ENCODE results near the gene ATP6V0E2.

DNA sequence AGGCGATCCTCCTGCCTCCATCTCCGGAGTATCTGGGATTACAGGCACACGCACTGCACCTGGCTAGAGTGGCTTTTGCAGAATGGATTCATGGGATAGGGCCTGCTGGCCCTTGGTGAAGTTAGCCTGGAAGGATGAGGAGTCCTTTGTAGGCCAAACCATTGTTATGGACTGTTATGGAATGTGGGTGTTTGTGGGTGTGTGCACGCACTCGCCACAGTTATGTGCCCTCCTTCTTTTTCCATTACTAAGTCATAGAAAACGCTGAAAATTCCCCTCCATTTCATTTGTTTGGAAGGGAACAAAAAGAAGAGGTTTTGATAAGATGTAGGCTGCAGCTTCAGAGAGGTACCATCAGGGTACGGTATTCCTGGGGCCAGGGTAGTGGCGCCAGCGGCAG is 20.6 kb upstream of the ATP6V0E2 start:
- TF ChIP-seq GATA2 (IDR thresholded peaks at IDR 0.05; ENCODE audit: low read depth, low read length) (no peak), GATA3 (IDR thresholded peaks at IDR 0.05; ENCODE audit: low read depth, low read length) (no peak)

Data from SH-SY5Y (cell line).